ENCODE data around the gene NEU4. TPM values are rescaled to one million over a fixed set of nuclear protein-coding genes. Genes with fewer than 3 reads are reported as not detected.
A peak's percentile ranks its signal among the peaks of the same experiment; 100 is the strongest.

The NEU4 gene
- total and polyA plus RNA-seq, 2 donors from 2014 or later, result 0.76 to 2.8 TPM

- DNase-seq (no peak), FAIRE-seq (no peak)
- Histone ChIP-seq H3K4me1 (ENCODE audit: control insufficient read depth in 2 of 3, insufficient read depth in 2 of 3, low read depth in 1 of 3, low read length in 3 of 3) (no peaks in the 10 kb centered on the region), H3K4me3 (ENCODE audit: low read length in 3 of 3) (no peak overlapping the region), H3K27me3 (ENCODE audit: control insufficient read depth, insufficient read depth, low read length) (no peaks in the 10 kb centered on the region), H3K27ac (ENCODE audit: low read depth in 2 of 2, low read length in 2 of 2) (no peak overlapping the region), H3K9ac (ENCODE audit: low read length in 3 of 3) (no peak overlapping the region), H3K9me3 (ENCODE audit: control insufficient read depth in 2 of 3, insufficient read depth in 1 of 3, low read length in 3 of 3) (no peaks in the 10 kb centered on the region), H3K36me3 (ENCODE audit: control insufficient read depth in 2 of 3, insufficient read depth in 3 of 3, low read length in 3 of 3) (no peaks in the 10 kb centered on the region)
- intact Hi-C loops (cut with DNase I), result no loop called here
- TF ChIP-seq, protein P1, sequence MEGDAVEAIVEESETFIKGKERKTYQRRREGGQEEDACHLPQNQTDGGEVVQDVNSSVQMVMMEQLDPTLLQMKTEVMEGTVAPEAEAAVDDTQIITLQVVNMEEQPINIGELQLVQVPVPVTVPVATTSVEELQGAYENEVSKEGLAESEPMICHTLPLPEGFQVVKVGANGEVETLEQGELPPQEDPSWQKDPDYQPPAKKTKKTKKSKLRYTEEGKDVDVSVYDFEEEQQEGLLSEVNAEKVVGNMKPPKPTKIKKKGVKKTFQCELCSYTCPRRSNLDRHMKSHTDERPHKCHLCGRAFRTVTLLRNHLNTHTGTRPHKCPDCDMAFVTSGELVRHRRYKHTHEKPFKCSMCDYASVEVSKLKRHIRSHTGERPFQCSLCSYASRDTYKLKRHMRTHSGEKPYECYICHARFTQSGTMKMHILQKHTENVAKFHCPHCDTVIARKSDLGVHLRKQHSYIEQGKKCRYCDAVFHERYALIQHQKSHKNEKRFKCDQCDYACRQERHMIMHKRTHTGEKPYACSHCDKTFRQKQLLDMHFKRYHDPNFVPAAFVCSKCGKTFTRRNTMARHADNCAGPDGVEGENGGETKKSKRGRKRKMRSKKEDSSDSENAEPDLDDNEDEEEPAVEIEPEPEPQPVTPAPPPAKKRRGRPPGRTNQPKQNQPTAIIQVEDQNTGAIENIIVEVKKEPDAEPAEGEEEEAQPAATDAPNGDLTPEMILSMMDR (IDR thresholded peaks at IDR 0.05; ENCODE audit: borderline replicate concordance, extremely low read depth, insufficient read depth), result no peak
These were observed 15.6 kb upstream of the NEU4 start for GRCh38 chr2:241793385-241793784.

GRCh38 chr2:241794250-241794823 is 14.7 kb upstream of the NEU4 start:
- no peak for DNase-seq
- H3K9me3 ChIP-seq (ENCODE audit: control insufficient read depth in 2 of 3, insufficient read depth in 1 of 3, low read length in 3 of 3), result no peaks in the 10 kb centered on the region
- FAIRE-seq, result no peak
- no peak overlapping the region for H3K4me3 ChIP-seq (ENCODE audit: low read length in 3 of 3)
- H3K9ac ChIP-seq (ENCODE audit: low read length in 3 of 3), result no peak overlapping the region
- H3K27me3 ChIP-seq (ENCODE audit: control insufficient read depth, insufficient read depth, low read length), result no peaks in the 10 kb centered on the region
- H3K27ac ChIP-seq (ENCODE audit: low read depth in 2 of 2, low read length in 2 of 2), result no peak overlapping the region
- no peaks in the 10 kb centered on the region for H3K36me3 ChIP-seq (ENCODE audit: control insufficient read depth in 2 of 3, insufficient read depth in 3 of 3, low read length in 3 of 3)
- TF ChIP-seq, protein P1 (IDR thresholded peaks at IDR 0.05; ENCODE audit: borderline replicate concordance, extremely low read depth, insufficient read depth), result no peak
- intact Hi-C loops (cut with DNase I), result no loop called here
- no peaks in the 10 kb centered on the region for H3K4me1 ChIP-seq (ENCODE audit: control insufficient read depth in 2 of 3, insufficient read depth in 2 of 3, low read depth in 1 of 3, low read length in 3 of 3)

- no peak overlapping the region for H3K27ac ChIP-seq (ENCODE audit: low read depth in 2 of 2, low read length in 2 of 2)
- DNase-seq (peak in 2 of 5 donors; percentile 2 to 49), FAIRE-seq (no peak)
These were observed 13.7 kb upstream of the NEU4 start for GRCh38 chr2:241795021-241795999.

More at GRCh38 chr2:241795021-241795999, 13.7 kb upstream of the NEU4 start:
- TF ChIP-seq, protein P1 (IDR thresholded peaks at IDR 0.05; ENCODE audit: borderline replicate concordance, extremely low read depth, insufficient read depth), result no peak
- Histone ChIP-seq H3K9ac (ENCODE audit: low read length in 3 of 3) (no peak overlapping the region), H3K36me3 (ENCODE audit: control insufficient read depth in 2 of 3, insufficient read depth in 3 of 3, low read length in 3 of 3) (no peaks in the 10 kb centered on the region), H3K9me3 (ENCODE audit: control insufficient read depth in 2 of 3, insufficient read depth in 1 of 3, low read length in 3 of 3) (no peaks in the 10 kb centered on the region), H3K4me3 (ENCODE audit: low read length in 3 of 3) (no peak overlapping the region), H3K4me1 (ENCODE audit: control insufficient read depth in 2 of 3, insufficient read depth in 2 of 3, low read depth in 1 of 3, low read length in 3 of 3) (no peaks in the 10 kb centered on the region), H3K27me3 (ENCODE audit: control insufficient read depth, insufficient read depth, low read length) (no peaks in the 10 kb centered on the region)
- intact Hi-C loops (cut with DNase I), result no loop called here

Data from kidney (tissue), 14 donors.